ENCODE results near the gene KCP. TPM values are rescaled to one million over a fixed set of nuclear protein-coding genes. Genes with fewer than 3 reads are reported as not detected.

The KCP gene
- total and polyA plus RNA-seq, 8 donors, result 1.5 to 9.8 (median 7.0) TPM

GRCh38 chr7:128887169-128888038 lies 23.1 kb downstream of the KCP start:
- peaks cover 0 to 64% of the 10 kb centered on the region in 2 donors for H3K27me3 ChIP-seq
- H3K4me1 ChIP-seq, result peaks cover 0 to 8% of the 10 kb centered on the region in 2 donors
- intact Hi-C loops (cut with DNase I), result no loop called here
- H3K36me3 ChIP-seq, result no peaks in the 10 kb centered on the region
- TF ChIP-seq CTCF (IDR thresholded peaks at IDR 0.05), result no peak
- H3K27ac ChIP-seq, result no peak overlapping the region
- ATAC-seq (no peak), DNase-seq (no peak)
- H3K9me3 ChIP-seq, result no peaks in the 10 kb centered on the region
- H3K4me3 ChIP-seq, result no peak overlapping the region

- H3K4me1 ChIP-seq, result peaks cover 0 to 8% of the 10 kb centered on the region in 2 donors
- H3K36me3 ChIP-seq, result no peaks in the 10 kb centered on the region
- H3K9me3 ChIP-seq, result no peaks in the 10 kb centered on the region
- no peak overlapping the region for H3K27ac ChIP-seq
- no peak for TF ChIP-seq CTCF (IDR thresholded peaks at IDR 0.05)
- DNase-seq (no peak), ATAC-seq (no peak)
- intact Hi-C loops (cut with DNase I), result no loop called here
- H3K27me3 ChIP-seq, result peaks cover 0 to 56% of the 10 kb centered on the region in 2 donors
- H3K4me3 ChIP-seq, result no peak overlapping the region
Measured at GRCh38 chr7:128886391-128887168, 23.9 kb downstream of the KCP start.

GRCh38 chr7:128885370-128886187 lies 24.9 kb downstream of the KCP start:
- Histone ChIP-seq H3K27me3 (peaks cover 0 to 46% of the 10 kb centered on the region in 2 donors), H3K4me1 (no peaks in the 10 kb centered on the region), H3K27ac (no peak overlapping the region), H3K4me3 (no peak overlapping the region), H3K36me3 (no peaks in the 10 kb centered on the region), H3K9me3 (no peaks in the 10 kb centered on the region)
- ATAC-seq, result no peak
- intact Hi-C loops (cut with DNase I), result no loop called here
- no peak for DNase-seq
- TF ChIP-seq CTCF (IDR thresholded peaks at IDR 0.05), result no peak

- intact Hi-C loops (cut with DNase I), result no loop called here
- no peak for ATAC-seq
Measured at GRCh38 chr7:128884561-128885369, 25.7 kb downstream of the KCP start.

More at GRCh38 chr7:128884561-128885369, 25.7 kb downstream of the KCP start:
- no peak for DNase-seq
- Histone ChIP-seq H3K27me3 (peaks cover 0 to 38% of the 10 kb centered on the region in 2 donors), H3K4me1 (no peaks in the 10 kb centered on the region), H3K27ac (no peak overlapping the region), H3K4me3 (no peak overlapping the region), H3K9me3 (no peaks in the 10 kb centered on the region), H3K36me3 (no peaks in the 10 kb centered on the region)
- no peak for TF ChIP-seq CTCF (IDR thresholded peaks at IDR 0.05)
